ENCODE measurements around the gene RBMS3. TPM values are rescaled to one million over a fixed set of nuclear protein-coding genes. Genes with fewer than 3 reads are reported as not detected.

RBMS3 gene
- total RNA-seq, 2 donors from 2014 or later: 31.7 to 45.1 TPM

DNA sequence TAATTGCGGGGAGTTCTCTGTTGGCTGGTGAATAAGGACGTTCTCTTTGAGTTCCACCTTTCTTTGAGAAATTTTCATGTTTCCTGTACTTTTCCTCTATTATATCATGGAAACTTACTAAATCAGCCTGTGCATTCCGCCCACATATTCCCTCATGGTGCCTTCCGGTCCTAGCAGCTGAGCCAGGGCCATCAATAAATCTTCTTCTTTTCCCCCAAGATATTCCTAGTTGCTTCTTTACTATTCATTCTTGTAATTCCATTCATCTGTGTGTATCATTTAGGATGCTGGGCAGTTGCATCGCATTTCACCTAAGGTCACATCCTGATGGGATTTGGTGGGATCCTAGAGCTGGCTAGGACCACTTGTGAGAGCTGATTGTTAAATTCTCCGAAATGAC, 139.2 kb downstream of the RBMS3 start:
- Histone ChIP-seq H3K27me3 (replicated peaks; ENCODE audit: insufficient read depth) (no peaks in the 10 kb centered on the region), H3K27ac (no peak overlapping the region), H3K4me1 (replicated peaks) (no peaks in the 10 kb centered on the region), H3K36me3 (no peaks in the 10 kb centered on the region), H3K9me3 (no peaks in the 10 kb centered on the region), H3K4me3 (no peak overlapping the region)
- 93% methylated on average over 6 of the region's 6 CpGs for WGBS
- DNase-seq (ENCODE audit: low spot score): no peak
- intact Hi-C loops (cut with DNase I): no loop called here
- TF ChIP-seq, protein P1, sequence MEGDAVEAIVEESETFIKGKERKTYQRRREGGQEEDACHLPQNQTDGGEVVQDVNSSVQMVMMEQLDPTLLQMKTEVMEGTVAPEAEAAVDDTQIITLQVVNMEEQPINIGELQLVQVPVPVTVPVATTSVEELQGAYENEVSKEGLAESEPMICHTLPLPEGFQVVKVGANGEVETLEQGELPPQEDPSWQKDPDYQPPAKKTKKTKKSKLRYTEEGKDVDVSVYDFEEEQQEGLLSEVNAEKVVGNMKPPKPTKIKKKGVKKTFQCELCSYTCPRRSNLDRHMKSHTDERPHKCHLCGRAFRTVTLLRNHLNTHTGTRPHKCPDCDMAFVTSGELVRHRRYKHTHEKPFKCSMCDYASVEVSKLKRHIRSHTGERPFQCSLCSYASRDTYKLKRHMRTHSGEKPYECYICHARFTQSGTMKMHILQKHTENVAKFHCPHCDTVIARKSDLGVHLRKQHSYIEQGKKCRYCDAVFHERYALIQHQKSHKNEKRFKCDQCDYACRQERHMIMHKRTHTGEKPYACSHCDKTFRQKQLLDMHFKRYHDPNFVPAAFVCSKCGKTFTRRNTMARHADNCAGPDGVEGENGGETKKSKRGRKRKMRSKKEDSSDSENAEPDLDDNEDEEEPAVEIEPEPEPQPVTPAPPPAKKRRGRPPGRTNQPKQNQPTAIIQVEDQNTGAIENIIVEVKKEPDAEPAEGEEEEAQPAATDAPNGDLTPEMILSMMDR (IDR thresholded peaks at IDR 0.05): no peak
- no peak for TF ChIP-seq POLR2A (IDR thresholded peaks at IDR 0.05)
- no peak for TF ChIP-seq POLR2AphosphoS5 (IDR thresholded peaks at IDR 0.05)

DNA sequence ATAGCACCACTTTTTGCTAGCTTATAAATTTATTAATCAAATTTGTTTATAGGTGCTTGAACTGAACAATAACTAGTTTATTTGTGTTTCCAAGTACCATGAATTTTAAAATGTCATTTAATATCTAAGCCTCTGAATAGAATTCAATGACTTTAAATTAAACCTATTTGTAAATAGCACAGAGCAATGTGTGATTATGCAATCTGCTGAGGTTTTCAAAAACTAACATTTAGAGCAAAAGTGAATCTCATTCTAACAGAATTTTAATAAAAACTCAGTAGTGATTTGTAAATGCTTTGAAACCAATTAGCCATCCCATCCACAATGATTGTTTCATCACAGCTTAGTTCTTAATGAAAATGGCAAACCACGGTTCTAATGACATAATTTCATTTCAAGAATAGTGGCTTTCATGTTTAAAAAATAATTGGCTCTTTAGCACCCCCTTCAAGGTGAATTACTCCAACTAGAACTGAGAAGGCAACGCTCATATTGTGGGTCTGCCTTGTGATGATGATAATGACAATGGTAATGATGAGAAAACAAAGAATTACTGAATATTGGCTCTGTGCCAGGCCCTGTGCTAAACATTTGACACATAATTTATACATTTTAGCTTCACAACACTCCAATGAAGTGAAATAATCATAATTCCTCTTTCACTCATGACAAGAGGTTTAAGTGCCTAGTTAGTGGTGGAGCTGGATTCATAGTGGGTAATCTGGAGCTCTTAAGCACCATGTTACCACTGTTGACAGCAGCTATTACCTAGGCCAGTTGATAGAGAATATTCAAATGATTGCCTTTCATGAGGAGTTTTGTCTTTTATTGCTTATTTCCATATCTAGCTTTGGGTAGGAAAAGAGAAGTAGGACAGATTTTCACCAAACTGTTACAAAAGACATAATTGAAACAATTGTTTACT, 145.7 kb downstream of the RBMS3 start:
- Histone ChIP-seq H3K9me3 (no peaks in the 10 kb centered on the region), H3K27ac (no peak overlapping the region), H3K36me3 (no peaks in the 10 kb centered on the region), H3K4me3 (no peak overlapping the region), H3K4me1 (replicated peaks) (no peaks in the 10 kb centered on the region), H3K27me3 (replicated peaks; ENCODE audit: insufficient read depth) (no peaks in the 10 kb centered on the region)
- DNase-seq (ENCODE audit: low spot score): no peak
- WGBS: 91% methylated on average over 2 of the region's 2 CpGs
- TF ChIP-seq POLR2A (IDR thresholded peaks at IDR 0.05) (no peak), POLR2AphosphoS5 (IDR thresholded peaks at IDR 0.05) (no peak)
- TF ChIP-seq, protein P1 (IDR thresholded peaks at IDR 0.05): no peak
- intact Hi-C loops (cut with DNase I): no loop called here

DNA sequence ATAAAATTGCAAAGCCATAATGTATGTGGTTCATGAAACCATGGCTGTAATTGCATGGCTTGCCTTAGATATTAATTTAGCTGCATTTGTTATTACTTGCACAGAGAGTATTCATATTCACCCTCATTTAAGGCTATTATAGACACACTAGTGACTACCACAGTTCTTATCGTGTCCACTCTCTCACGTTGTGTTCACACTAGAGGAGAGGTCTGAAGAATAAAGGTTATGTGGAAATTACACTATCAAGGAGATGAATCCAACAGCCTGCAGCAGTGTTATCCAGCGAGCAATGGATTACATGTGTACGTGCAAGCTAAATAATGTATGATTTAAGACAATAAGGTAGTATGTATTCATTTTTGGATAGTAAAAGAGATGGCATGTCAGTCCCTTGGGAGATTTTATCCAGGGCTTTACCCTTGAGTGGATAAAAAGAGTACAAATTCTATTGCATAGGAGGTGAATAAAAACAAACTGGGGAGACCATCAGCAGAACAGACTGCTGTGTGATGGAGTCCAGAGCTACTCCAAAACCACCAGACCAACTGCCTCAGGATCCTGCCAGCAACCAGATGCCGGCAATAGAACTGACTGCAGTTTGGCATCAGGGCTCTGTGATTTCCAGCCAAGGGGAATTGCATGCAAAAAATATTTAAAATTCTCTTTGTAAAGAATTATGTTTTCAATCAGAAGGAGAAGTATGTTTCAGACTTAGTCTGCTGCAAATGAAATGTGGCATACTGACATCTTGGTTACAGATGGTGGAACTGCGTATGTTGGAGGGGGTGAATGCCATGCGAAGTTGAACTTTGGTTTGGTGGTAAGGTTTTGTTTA, 146.6 kb downstream of the RBMS3 start:
- Histone ChIP-seq H3K27me3 (replicated peaks; ENCODE audit: insufficient read depth) (no peaks in the 10 kb centered on the region), H3K4me1 (replicated peaks) (no peaks in the 10 kb centered on the region), H3K27ac (no peak overlapping the region), H3K36me3 (no peaks in the 10 kb centered on the region), H3K9me3 (no peaks in the 10 kb centered on the region), H3K4me3 (no peak overlapping the region)
- 88% methylated on average over 7 of the region's 7 CpGs for WGBS
- intact Hi-C loops (cut with DNase I): no loop called here
- no peak for DNase-seq (ENCODE audit: low spot score)
- no peak for TF ChIP-seq POLR2AphosphoS5 (IDR thresholded peaks at IDR 0.05)
- TF ChIP-seq, protein P1 (IDR thresholded peaks at IDR 0.05): no peak
- TF ChIP-seq POLR2A (IDR thresholded peaks at IDR 0.05): no peak

DNA sequence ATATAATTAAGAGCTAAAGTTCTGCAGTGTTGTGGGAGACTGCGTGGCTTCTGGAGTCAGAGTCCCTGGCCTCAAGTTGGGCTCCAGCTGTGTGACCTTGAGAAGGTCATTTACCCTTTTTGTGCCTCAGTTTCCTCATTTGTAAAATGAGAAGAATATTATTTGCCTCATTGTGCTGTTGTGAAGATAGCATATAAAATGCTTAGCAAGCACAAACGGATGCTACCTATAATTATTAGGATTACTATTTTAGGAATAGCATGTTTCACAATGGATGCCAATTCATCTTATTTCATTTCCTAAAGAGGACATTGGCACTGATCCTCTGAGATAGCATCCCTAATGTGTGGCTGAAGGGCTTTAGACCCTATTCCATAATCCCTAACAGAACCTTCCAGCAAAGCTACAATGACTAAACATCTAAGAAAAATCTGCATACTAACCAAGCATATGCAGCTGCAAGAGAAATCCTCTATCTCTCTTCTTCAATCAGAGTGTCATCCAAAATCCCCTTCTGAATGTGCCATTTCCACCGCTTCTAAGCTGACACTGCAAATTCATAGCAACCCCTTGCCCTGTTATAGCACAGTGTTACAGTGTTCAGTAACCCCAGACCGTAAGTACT, 148.3 kb downstream of the RBMS3 start:
- intact Hi-C loops (cut with DNase I): no loop called here
- Histone ChIP-seq H3K4me3 (no peak overlapping the region), H3K4me1 (replicated peaks) (no peaks in the 10 kb centered on the region), H3K36me3 (no peaks in the 10 kb centered on the region), H3K27ac (no peak overlapping the region), H3K9me3 (no peaks in the 10 kb centered on the region), H3K27me3 (replicated peaks; ENCODE audit: insufficient read depth) (no peaks in the 10 kb centered on the region)
- WGBS: 81% methylated on average over 4 of the region's 4 CpGs
- DNase-seq (ENCODE audit: low spot score): no peak
- TF ChIP-seq POLR2AphosphoS5 (IDR thresholded peaks at IDR 0.05): no peak
- TF ChIP-seq, protein P1 (IDR thresholded peaks at IDR 0.05): no peak
- TF ChIP-seq POLR2A (IDR thresholded peaks at IDR 0.05): no peak
